ENCODE results near the gene HDAC9. TPM values are rescaled to one million over a fixed set of nuclear protein-coding genes. Genes with fewer than 3 reads are reported as not detected.

Gene HDAC9
- total RNA-seq, 1 donor from 2014 or later: 27.6 TPM

DNA sequence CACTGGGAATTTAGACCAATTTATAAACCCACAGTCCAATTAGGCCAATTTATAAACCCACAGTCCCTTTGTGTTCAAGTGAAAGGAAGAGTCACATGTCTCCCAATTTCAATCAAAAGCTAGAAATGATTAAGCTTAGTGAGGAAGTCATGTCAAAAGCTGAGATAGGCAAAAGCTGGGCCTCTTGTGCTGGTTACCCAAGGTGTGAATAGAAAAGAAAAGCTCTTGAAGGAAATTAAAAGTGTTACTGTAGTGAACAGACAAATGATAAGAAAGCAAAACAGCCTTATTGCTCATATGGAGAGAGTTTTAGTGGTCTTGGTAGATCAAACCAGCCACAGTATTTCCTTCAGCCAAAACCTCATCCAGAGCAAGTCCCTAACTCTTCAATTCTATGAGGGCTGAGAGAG, 245.0 kb downstream of the HDAC9 start:
- DNase-seq (ENCODE audit: low spot score) (no peak), ATAC-seq (no peak)
- intact Hi-C loops (cut with DNase I): no loop called here

DNA sequence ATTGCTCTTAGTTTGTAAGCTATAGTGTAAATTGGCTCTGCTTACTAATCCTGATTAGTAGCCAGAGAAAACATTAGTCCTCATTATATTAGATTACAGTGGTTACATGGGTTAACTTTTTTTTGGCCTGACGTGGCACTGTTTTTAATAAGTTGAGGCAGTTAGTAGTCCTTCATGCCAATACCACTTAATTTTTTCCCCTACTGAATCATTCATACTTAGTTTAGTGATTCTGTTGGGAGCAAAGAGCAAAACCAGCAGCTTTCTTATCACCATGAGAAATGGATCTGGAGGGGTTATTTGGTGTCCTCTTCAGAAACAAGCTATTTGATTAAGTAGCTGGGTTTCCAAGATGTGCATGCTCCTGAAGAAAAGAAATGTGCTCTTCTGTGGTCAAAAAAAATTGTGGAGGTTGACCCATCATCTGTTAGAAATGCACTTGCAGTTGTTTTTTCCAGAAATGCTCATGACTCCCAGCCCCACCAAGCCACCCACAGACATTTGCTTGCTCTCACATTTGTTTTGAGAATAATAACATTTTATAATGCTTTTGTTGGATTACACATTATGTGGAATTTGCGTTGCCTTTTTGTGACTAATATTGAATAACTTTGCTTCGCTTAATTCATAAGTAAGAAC, 258.5 kb downstream of the HDAC9 start:
- intact Hi-C loops (cut with DNase I): no loop called here
- DNase-seq (ENCODE audit: low spot score): no peak
- peak; percentile 17 for ATAC-seq

DNA sequence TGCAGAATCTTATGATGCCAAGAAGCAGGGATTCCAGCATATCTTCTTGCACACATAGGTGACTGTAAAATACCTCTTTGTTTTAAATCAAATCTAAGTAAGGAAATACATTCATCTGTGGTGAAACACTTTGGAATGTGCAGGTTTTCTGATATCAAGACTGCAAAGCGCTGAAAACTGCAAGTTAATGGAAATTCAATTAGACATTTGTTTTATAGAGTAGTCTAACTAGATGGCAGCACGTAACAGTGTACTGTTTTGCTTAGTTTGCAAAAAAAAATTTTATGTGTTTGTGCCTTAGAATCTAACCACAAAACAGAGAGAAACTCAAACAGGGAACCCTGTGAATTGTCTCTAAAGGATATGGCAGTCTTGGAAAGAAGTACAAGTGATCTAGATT, 259.2 kb downstream of the HDAC9 start:
- intact Hi-C loops (cut with DNase I): no loop called here
- ATAC-seq (peak; percentile 70), DNase-seq (ENCODE audit: low spot score) (no peak)

DNA sequence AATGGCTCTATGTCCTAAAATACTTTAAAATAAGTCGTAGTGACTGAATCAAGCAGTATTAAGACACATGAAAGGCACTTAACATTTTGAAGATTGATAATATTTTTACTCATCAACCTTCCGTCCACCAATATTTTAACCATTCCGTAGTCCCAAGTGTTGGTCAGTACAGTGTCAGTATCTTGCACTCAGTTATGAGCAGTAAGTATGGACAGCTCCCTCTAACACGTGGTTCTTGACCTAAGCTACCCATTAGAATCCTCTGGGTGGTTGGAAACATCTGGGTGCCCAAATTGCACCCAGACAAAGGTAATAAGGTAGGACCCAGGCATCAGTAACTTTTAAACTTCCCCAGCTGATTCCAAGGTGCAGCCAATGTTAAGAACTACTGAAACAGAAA, 260.2 kb downstream of the HDAC9 start:
- ATAC-seq: no peak
- no peak for DNase-seq (ENCODE audit: low spot score)
- intact Hi-C loops (cut with DNase I): no loop called here

GRCh38 chr7:18756378-18757050, 261.0 kb downstream of the HDAC9 start:
- DNase-seq (ENCODE audit: low spot score): no peak
- intact Hi-C loops (cut with DNase I): no loop called here

GRCh38 chr7:18760046-18760445, 264.5 kb downstream of the HDAC9 start:
- DNase-seq (ENCODE audit: low spot score) (no peak), ATAC-seq (no peak)
- intact Hi-C loops (cut with DNase I): loop anchor here (5.0 kb wide), 1 partner anchor 1963 kb away; no protein-coding TSS in a partner anchor

More at GRCh38 chr7:18756378-18757050, 261.0 kb downstream of the HDAC9 start:
- no peak for ATAC-seq

GRCh38 chr7:18760631-18761445, 265.3 kb downstream of the HDAC9 start:
- intact Hi-C loops (cut with DNase I): loop anchor here (5.0 kb wide), 1 partner anchor 1964 kb away; no protein-coding TSS in a partner anchor
- DNase-seq (ENCODE audit: low spot score) (no peak), ATAC-seq (no peak)

GRCh38 chr7:18762189-18762588, 266.6 kb downstream of the HDAC9 start:
- peak; percentile 49 for ATAC-seq
- intact Hi-C loops (cut with DNase I): loop anchor here (5.0 kb wide), 1 partner anchor 1965 kb away; no protein-coding TSS in a partner anchor
- DNase-seq (ENCODE audit: low spot score): no peak

DNA sequence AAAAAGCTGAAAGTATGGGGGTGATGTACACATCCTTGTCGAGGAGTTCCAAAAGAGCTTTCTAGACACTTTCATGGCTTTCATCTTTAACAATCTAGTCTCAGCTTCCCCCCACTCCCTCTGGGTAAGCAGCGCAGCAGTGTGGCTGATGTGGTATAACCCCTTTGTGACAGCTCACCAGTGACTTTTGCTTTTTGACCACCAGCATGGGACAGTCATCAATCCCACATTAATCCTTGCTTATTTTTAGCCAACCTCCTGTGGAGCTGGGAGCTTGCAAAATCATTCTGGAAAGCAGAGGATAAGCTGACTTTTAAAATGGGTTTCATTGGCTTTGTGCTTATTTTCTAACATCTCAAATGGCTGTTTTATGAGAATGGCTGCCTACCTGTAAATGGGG, 272.7 kb downstream of the HDAC9 start:
- intact Hi-C loops (cut with DNase I): no loop called here
- DNase-seq (ENCODE audit: low spot score) (no peak), ATAC-seq (no peak)

DNA sequence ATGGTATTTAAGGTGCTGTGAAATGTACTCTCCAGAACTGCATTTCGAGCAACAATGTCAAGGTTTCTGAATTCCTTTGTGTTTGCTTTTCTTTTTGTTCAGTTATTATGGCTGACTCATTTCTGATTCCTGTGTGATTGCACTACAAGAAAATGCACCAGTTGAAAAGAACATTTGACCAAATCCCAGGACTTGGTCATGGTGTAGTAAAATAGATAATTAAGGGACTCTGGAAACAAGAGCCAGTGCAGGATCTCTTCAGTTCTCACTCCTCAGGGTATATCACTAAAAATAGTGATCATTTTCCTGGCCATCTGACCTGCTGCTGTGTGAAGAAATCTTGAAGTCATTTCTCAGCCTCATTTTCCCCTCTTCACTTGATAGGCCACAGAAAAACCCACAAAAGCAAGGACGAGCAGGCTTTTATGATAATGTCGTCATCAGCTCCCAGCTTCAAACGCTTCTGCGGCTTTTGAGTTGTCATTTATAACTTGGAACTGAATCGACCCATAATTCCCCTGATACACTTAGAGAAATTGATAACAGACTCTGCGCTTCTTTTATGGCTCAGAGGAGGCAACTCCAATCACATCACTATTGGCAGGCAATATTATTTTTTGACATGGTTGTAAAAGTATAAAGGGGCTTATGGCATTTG, 274.7 kb downstream of the HDAC9 start:
- ATAC-seq: peak; percentile 48
- no peak for DNase-seq (ENCODE audit: low spot score)
- intact Hi-C loops (cut with DNase I): no loop called here

DNA sequence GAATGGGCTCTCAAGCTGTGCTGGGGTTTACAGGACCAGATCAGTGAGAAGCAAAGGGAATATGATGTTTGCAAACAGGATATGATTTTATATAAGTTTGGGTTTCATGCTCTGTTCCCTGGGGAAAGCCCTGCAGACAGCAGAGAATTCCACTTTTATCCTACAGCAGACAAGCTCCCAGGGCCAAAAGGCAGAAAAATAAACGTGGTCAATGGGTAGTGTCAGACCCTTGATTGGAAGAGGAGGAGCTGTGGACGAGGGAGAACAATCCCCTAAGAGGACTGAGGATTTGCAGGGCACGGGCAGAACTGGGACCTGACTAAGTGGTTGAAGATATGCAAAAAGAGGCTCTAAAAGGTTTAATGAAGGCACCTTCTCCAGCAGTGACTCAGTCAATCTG, 275.3 kb downstream of the HDAC9 start:
- intact Hi-C loops (cut with DNase I): no loop called here
- ATAC-seq: no peak
- DNase-seq (ENCODE audit: low spot score): no peak

- intact Hi-C loops (cut with DNase I): no loop called here
- ATAC-seq: no peak
- DNase-seq (ENCODE audit: low spot score): no peak
Measured at GRCh38 chr7:18771834-18772566, 276.5 kb downstream of the HDAC9 start.

- DNase-seq (ENCODE audit: low spot score) (no peak), ATAC-seq (no peak)
- intact Hi-C loops (cut with DNase I): no loop called here
Measured at GRCh38 chr7:18772567-18772965, 277.0 kb downstream of the HDAC9 start.

DNA sequence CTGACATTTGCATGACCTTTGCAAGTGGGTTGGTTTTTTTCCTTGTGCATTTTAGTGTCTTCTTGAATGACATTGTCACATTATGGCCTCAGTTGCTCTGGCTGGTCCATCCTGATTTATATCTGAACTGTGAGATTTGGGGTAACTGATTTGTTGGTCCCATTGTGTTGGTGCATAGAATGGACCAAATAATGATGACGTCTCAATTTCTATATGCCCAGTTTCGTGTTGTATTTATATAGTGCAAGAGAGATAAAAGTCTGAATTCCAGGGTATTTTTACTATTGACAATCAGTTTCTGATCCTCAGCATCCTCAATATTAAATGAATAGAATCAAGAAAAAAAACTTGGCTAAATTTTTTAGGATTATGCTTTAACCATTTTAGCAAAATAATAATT, 281.8 kb downstream of the HDAC9 start:
- no peak for ATAC-seq
- intact Hi-C loops (cut with DNase I): no loop called here

GRCh38 chr7:18778594-18778993, 283.0 kb downstream of the HDAC9 start:
- DNase-seq (ENCODE audit: low spot score) (no peak), ATAC-seq (no peak)
- intact Hi-C loops (cut with DNase I): no loop called here

More for the DNA sequence above, 281.8 kb downstream of the HDAC9 start:
- no peak for DNase-seq (ENCODE audit: low spot score)

DNA sequence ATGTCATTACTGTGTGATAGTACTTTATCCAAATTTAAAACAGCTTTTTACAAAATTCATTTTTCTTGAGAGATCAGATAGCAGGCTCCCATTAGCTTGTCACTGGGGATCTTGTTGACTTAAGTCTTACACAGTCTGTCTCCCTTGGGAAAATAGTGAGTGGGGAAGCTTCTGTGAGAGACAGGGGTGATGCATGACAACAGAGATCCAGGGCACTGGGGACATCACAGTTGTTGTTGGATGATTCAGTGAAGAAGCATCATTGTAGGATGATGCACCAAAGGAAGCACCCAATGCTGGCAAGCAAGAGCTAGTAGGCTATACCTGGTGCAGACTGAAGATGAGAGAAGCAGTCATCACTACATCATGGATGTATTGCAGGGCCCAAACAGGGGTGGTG, 284.7 kb downstream of the HDAC9 start:
- intact Hi-C loops (cut with DNase I): no loop called here
- DNase-seq (ENCODE audit: low spot score): no peak
- ATAC-seq: no peak

DNA sequence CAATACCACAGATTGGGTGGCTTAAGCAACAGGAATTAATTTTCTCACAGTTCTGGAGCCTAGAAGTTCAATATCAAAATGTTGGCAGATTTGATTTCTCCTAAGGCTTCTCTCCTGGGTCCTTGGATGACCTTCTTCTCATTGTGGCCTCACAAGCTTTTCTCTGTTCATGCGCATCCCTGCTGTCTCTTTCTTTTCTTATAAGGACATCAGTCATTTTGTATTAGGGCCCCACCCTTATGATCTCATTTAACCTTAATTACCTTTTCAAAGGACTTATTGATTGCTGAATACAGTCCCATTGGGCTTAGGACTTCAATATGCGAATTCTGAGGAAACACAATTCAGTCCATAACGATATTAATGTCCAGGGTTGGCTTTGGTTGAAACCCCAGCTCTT, 285.4 kb downstream of the HDAC9 start:
- intact Hi-C loops (cut with DNase I): no loop called here
- ATAC-seq (no peak), DNase-seq (ENCODE audit: low spot score) (no peak)

- intact Hi-C loops (cut with DNase I): no loop called here
- DNase-seq (ENCODE audit: low spot score): no peak
- no peak for ATAC-seq
Measured at GRCh38 chr7:18786196-18786727, 290.7 kb downstream of the HDAC9 start.
